NCI-H748 (cell line): ENCODE data around the gene CRIP2.

Experiments
- DNase-seq: peaks from one replicate; lab custom pipeline; 2025; ENCODE audit not compliant: unreplicated experiment; lab: John Stamatoyannopoulos, UW

CRIP2 gene

GRCh38 chr14:105461903-105462302 is 12.7 kb upstream of the CRIP2 start:
- no peak for DNase-seq

- DNase-seq = no peak
Measured at GRCh38 chr14:105464501-105464900, 10.1 kb upstream of the CRIP2 start.

DNA sequence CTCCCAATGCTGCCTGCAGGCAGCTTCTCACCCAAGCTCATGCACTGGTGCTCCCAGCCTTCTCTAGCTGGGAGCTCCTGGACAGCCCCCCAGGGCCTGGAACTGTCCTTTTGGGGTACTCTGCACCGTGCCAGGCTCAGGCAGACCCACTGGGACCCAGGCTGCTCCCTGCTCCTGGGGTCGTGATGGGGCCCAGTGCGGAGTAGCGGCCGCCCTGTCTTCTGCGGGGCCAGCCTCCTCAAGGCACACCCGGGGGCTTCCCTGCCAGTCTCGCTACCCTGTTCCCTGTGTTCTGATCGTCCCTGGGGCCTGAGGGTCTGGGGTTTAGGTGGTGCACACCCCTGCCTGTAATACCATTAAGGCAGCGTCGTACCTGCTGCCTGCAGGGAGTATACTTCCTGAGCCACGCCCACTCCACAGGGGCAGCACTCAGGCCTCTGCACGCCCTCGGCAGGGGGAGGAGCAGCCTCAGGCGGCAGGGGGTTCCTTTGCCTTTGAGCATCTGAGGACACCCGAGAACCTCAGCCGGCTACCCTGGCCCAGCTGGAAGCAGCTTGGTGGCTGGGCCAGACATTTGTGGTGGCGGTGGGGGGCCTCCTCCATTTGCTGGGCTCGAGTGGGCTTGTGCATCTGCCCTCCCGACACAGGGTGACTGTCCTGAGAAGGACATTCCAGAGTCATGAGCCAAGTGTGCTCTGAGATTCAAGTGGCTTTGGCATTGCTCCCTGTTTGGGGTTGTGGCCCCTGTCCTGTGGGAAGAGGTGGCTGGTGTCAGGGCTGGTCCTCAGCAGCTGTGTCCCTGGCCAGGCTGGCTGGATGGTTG is 9.2 kb upstream of the CRIP2 start:
- DNase-seq = peak; percentile 16

DNA sequence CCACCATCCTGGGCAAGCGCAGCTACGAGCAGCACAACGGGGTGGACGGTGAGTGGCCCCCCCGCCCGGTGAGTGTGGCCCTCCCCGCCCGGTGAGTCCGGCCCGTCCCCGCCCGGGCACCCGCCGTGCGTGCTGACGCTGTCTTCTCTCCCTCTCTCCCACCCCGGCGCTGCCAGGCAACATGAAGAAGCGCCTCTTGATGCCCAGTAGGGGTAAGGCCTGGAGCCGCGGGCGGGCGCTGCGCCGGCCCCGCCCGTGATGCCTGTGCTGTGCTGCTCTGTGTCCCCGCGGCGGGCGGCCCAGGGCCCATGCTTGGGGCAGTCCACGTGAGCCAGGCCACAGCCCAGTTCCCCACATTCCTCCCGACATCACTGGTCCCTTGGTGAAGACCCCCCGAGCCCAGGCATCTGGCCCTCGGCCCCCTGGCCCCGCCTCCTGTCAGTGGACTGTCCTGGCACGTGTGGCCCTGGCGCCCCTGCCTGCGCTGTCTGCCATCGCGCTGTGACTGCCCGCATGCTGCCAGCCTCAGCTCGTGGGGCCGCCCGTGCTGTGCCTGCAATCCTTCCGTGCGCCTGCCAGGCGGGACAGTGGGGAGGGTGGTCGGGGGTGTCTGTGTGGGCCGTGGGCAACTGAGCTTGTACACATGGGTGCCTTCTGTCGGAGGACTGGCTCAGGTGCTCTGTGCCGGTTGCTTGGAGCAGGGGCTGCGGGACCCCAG is 7.9 kb upstream of the CRIP2 start:
- DNase-seq = no peak

DNA sequence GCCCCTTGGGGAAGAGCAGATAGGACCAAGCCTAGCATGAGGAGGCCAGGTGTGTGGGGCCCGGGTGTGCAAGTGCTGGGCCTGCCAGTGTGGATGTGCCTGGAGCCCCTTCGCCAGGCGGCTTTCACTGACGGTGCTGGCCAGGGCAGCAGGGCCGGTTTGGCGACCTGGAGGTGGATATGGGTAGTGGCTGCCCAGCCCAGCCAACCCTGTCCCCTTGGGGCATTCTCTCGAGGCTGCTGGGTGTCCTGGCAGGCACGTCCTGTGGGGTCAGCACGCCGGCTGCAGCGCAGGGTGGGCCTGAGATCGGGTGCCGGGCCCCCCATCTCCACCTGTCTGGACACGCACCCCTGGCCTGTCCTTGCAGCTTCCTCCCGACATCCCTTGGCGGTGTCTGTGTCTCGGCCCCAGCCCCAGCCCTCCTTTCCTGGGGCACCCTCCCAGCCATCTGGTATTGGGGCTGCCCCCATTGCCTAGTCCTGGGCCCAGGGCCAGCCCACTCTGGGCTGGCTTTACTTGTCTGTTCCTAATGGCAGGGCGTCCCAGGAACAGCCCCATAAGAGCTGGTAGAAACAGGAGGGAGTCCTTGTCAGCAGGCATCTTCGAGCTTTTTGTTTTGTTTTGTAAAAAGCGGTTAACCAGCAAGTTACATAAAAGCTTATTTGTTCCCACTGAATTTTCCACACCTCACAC is 7.2 kb upstream of the CRIP2 start:
- DNase-seq = no peak

- DNase-seq = no peak
Measured at GRCh38 chr14:105467942-105468471, 6.6 kb upstream of the CRIP2 start.

DNA sequence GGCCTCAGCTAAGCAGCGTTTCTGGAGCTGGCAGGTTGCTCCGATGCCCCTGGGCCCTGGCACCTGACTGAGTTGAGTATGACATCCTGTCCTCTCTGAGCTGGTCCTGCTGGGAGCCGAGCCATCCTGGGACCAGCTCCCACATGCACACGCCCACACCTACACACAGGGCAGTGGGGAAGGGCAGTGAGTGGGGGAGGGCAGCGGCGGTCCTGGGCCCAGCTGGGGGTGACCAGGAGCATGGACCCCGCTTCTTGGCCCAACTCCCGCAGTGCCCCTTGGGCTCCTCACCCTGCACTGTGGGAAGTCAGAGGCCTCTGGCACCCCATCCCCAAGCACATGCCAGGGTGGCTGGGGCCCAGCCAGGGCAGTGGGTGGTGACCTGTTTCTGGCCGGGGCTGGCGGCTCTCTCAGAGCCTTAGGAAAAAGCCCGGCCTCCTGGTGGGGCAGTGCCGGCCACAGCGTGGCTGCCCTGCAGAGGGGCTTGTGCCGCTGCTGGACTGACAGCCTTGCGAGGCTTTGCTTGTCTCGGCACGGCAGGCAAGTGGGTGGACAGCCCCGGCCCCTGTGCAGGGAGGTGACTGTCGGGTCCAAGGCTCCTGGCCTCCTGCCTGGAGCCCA is 5.9 kb upstream of the CRIP2 start:
- no peak for DNase-seq

- DNase-seq = no peak
Measured at GRCh38 chr14:105469456-105470349, 4.9 kb upstream of the CRIP2 start.

GRCh38 chr14:105470350-105471296 is 4.0 kb upstream of the CRIP2 start:
- no peak for DNase-seq

DNA sequence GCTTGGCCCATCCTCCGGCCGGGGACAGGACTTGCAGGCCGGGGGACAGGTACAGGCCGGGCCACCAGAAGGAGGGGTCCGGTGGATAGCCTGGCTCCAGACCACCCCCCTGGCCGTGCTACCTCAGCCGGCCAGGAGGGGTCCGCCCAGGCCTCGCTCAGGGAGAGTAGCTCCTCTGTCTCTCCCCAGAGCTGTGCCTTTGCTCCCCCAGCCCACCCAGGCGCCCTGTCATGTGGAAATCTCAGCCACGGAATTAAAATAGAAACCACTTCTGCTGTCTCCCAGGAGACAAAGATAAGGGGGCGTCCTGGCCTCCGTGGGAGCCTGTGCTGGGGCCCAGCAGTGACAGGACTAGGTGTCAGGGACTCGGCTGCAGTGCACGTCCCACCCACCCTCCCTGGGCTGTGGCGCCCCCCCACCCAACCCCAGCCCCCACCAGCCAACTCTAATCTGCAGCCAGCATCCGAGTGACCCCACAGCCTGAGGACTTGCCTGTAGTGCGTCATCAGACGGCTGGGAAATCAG is 3.3 kb upstream of the CRIP2 start:
- DNase-seq = no peak

GRCh38 chr14:105471823-105472485 is 2.7 kb upstream of the CRIP2 start:
- DNase-seq = no peak

DNA sequence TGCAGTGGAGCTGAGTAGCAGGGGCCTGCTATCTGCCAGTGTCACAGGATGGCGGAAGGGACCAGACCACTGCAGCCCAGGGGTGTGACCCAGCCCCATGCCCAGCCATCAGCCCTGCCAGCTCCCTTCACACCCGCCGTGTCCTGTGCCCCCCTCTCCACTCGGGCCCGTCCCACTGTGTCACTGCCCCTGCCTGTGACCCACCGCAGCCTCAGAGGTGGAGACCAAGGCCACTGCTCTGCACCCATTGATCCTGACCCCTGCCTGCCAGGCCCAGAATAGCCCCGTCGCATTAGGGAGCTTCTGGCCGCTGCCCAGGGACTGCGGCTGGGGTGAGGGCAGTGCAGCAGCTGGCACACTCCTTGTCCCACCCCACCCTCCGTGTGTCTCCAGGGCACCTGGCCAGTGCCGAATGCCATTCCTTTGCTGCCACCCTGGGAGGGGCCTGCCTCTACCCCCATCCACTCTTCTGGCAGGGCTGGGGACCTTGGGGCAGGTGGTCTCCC is 2.1 kb upstream of the CRIP2 start:
- no peak for DNase-seq

- peak; percentile 47 for DNase-seq
Measured at GRCh38 chr14:105473033-105473676, 1.5 kb upstream of the CRIP2 start.

- peak; percentile 97 for DNase-seq
Measured at GRCh38 chr14:105473677-105474482, 741 bp upstream of the CRIP2 start.

GRCh38 chr14:105475269-105476096 is 862 bp downstream of the CRIP2 start:
- DNase-seq = peak; percentile 53
